ENCODE data around the gene CMTM3. TPM values are rescaled to one million over a fixed set of nuclear protein-coding genes. Genes with fewer than 3 reads are reported as not detected.
A peak's percentile ranks its signal among the peaks of the same experiment; 100 is the strongest.

CMTM3 gene
- total and polyA plus RNA-seq, 9 of the 15 experiments (the other 6 are each of a cell fraction or from before 2014, with no cell fraction given): 4.6 to 33.4 (median 17.5) TPM

- TF ChIP-seq, protein P1, sequence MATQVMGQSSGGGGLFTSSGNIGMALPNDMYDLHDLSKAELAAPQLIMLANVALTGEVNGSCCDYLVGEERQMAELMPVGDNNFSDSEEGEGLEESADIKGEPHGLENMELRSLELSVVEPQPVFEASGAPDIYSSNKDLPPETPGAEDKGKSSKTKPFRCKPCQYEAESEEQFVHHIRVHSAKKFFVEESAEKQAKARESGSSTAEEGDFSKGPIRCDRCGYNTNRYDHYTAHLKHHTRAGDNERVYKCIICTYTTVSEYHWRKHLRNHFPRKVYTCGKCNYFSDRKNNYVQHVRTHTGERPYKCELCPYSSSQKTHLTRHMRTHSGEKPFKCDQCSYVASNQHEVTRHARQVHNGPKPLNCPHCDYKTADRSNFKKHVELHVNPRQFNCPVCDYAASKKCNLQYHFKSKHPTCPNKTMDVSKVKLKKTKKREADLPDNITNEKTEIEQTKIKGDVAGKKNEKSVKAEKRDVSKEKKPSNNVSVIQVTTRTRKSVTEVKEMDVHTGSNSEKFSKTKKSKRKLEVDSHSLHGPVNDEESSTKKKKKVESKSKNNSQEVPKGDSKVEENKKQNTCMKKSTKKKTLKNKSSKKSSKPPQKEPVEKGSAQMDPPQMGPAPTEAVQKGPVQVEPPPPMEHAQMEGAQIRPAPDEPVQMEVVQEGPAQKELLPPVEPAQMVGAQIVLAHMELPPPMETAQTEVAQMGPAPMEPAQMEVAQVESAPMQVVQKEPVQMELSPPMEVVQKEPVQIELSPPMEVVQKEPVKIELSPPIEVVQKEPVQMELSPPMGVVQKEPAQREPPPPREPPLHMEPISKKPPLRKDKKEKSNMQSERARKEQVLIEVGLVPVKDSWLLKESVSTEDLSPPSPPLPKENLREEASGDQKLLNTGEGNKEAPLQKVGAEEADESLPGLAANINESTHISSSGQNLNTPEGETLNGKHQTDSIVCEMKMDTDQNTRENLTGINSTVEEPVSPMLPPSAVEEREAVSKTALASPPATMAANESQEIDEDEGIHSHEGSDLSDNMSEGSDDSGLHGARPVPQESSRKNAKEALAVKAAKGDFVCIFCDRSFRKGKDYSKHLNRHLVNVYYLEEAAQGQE (IDR thresholded peaks at IDR 0.05; ENCODE audit: borderline replicate concordance): peak; percentile 30; the same call in 1 of the 2 replicates
- TF ChIP-seq, protein P1 (CRISPR knock-in tag; IDR thresholded peaks at IDR 0.05; ENCODE audit: low read depth): no peak
- peak; percentile 79 for TF ChIP-seq NFIC (IDR thresholded peaks at IDR 0.05)
- no peak for TF ChIP-seq COPS2 (conservative IDR thresholded peaks at IDR 0.05)
- no peak for TF ChIP-seq ZNF263 (CRISPR knock-in tag; IDR thresholded peaks at IDR 0.05; ENCODE audit: borderline replicate concordance)
- TF ChIP-seq BRF2 (IDR thresholded peaks at IDR 0.05; ENCODE audit: borderline replicate concordance, insufficient read depth, insufficient read length): no peak
- TF ChIP-seq PHF21A (IDR thresholded peaks at IDR 0.05; ENCODE audit: borderline replicate concordance, low read depth): peak; percentile 58; the same call in 1 of the 2 replicates
- TF ChIP-seq TEAD4 (IDR thresholded peaks at IDR 0.05; ENCODE audit: low read length): peak; percentile 73
- no peak for TF ChIP-seq TEAD4 (CRISPR knock-in tag; IDR thresholded peaks at IDR 0.05; ENCODE audit: borderline replicate concordance)
- TF ChIP-seq FOXK1 (CRISPR knock-in tag; IDR thresholded peaks at IDR 0.05; ENCODE audit: borderline replicate concordance): no peak
- TF ChIP-seq, protein P2, sequence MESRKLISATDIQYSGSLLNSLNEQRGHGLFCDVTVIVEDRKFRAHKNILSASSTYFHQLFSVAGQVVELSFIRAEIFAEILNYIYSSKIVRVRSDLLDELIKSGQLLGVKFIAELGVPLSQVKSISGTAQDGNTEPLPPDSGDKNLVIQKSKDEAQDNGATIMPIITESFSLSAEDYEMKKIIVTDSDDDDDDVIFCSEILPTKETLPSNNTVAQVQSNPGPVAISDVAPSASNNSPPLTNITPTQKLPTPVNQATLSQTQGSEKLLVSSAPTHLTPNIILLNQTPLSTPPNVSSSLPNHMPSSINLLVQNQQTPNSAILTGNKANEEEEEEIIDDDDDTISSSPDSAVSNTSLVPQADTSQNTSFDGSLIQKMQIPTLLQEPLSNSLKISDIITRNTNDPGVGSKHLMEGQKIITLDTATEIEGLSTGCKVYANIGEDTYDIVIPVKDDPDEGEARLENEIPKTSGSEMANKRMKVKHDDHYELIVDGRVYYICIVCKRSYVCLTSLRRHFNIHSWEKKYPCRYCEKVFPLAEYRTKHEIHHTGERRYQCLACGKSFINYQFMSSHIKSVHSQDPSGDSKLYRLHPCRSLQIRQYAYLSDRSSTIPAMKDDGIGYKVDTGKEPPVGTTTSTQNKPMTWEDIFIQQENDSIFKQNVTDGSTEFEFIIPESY (CRISPR knock-in tag; IDR thresholded peaks at IDR 0.05): no peak
- TF ChIP-seq ZNF134 (CRISPR knock-in tag; conservative IDR thresholded peaks at IDR 0.05): no peak
- peak; percentile 26 to 35 for TF ChIP-seq NRF1 (conservative IDR thresholded peaks at IDR 0.05 in 1 of 2, IDR thresholded peaks at IDR 0.05 in 1 of 2)
- peak; percentile 25; the same call in 1 of the 2 replicates for TF ChIP-seq MTA1 (IDR thresholded peaks at IDR 0.05; ENCODE audit: borderline replicate concordance)
- TF ChIP-seq CREM (IDR thresholded peaks at IDR 0.05; ENCODE audit: low read depth): peak; percentile 67
- 0 out of 4 replicates have a peak, but pooled peaks of 1 of the 2 experiments have one; percentile 14 for TF ChIP-seq MAZ (CRISPR knock-in tag; conservative IDR thresholded peaks at IDR 0.05 in 1 of 2, IDR thresholded peaks at IDR 0.05 in 1 of 2)
These were observed 56.1 kb downstream of the CMTM3 start (continued) for GRCh38 chr16:66660422-66661209.
